GM23338 (cell line): ENCODE measurements around the gene COX7A1. TPM values are rescaled to one million over a fixed set of nuclear protein-coding genes. Genes with fewer than 3 reads are reported as not detected.

ENCODE experiments used
- ATAC-seq: fragments of 200-7000 bp; cut with Tn5 transposase; 3 replicates; pipeline ENCODE4 v1.9.1; 2020
- DNase-seq: peaks from one replicate; pipeline ENCODE4 v3.0.0-alpha.2; 2015; ENCODE audit warnings: low spot score
- H2AFZ ChIP-seq: fragments of 200-600 bp; sonication (generic); 2 replicates; pipeline ENCODE4 v1.8.0; 2016; ENCODE audit warnings: antibody characterized with exemption, mild to moderate bottlenecking, moderate library complexity
- H3F3A ChIP-seq: fragments of 200-600 bp; sonication (generic); replicated peaks from 2 replicates; pipeline ENCODE4 v1.8.0; 2017; ENCODE audit warnings: antibody characterized with exemption, mixed run types, low read depth
- H3K27ac ChIP-seq: fragments of 200-600 bp; sonication (generic); 2 replicates; pipeline ENCODE4 v1.6.1; 2016; ENCODE audit warnings: low read depth
- H3K27me3 ChIP-seq: fragments of 200-600 bp; sonication (generic); 2 replicates; pipeline ENCODE4 v1.8.0; 2016; ENCODE audit warnings: mild to moderate bottlenecking, mixed run types, moderate library complexity; ENCODE audit not compliant: insufficient read depth
- H3K36me3 ChIP-seq: fragments of 200-600 bp; sonication (generic); 2 replicates; pipeline ENCODE4 v1.8.0; 2016; ENCODE audit warnings: mild to moderate bottlenecking; ENCODE audit not compliant: insufficient read depth
- H3K4me1 ChIP-seq: fragments of 200-600 bp; sonication (generic); 2 replicates; pipeline ENCODE4 v1.8.0; 2016; ENCODE audit warnings: mild to moderate bottlenecking, moderate library complexity; ENCODE audit not compliant: insufficient read depth
- H3K4me2 ChIP-seq: fragments of 200-600 bp; sonication (generic); 2 replicates; pipeline ENCODE4 v1.7.1; 2017; ENCODE audit warnings: mixed run types
- H3K4me3 ChIP-seq: fragments of 200-600 bp; sonication (generic); 2 replicates; pipeline ENCODE4 v1.6.1; 2016; ENCODE audit warnings: mixed run types
- H3K79me2 ChIP-seq: fragments of 200-600 bp; sonication (generic); replicated peaks from 2 replicates; pipeline ENCODE4 v1.8.0; 2017; ENCODE audit warnings: mild to moderate bottlenecking; ENCODE audit not compliant: insufficient read depth
- H3K9me2 ChIP-seq: fragments of 200-600 bp; sonication (generic); 2 replicates; pipeline ENCODE4 v1.8.0; 2017; ENCODE audit not compliant: insufficient read depth
- H4K20me1 ChIP-seq: fragments of 200-600 bp; sonication (generic); replicated peaks from 2 replicates; pipeline ENCODE4 v1.8.0; 2017; ENCODE audit warnings: mild to moderate bottlenecking; ENCODE audit not compliant: insufficient read depth
- H3K27ac Mint-ChIP-seq: 2 replicates; pipeline ENCODE4 v1.8.0; 2020; ENCODE audit warnings: inconsistent platforms, mild to moderate bottlenecking, moderate library complexity, mixed read lengths
- H3K27me3 Mint-ChIP-seq: 3 replicates; pipeline ENCODE4 v1.8.0; 2022; ENCODE audit warnings: low read depth, mild to moderate bottlenecking, moderate library complexity, mixed read lengths, inconsistent platforms; ENCODE audit not compliant: insufficient read depth, poor library complexity
- H3K36me3 Mint-ChIP-seq: 3 replicates; pipeline ENCODE4 v1.8.0; 2021; ENCODE audit warnings: low read depth, mild to moderate bottlenecking, inconsistent platforms, moderate library complexity, mixed read lengths
- H3K4me1 Mint-ChIP-seq: 3 replicates; pipeline ENCODE4 v1.8.0; 2020; ENCODE audit warnings: mild to moderate bottlenecking, inconsistent platforms, mixed read lengths
- H3K4me3 Mint-ChIP-seq: 3 replicates; pipeline ENCODE4 v1.8.0; 2021; ENCODE audit warnings: moderate library complexity, mild to moderate bottlenecking, inconsistent platforms, mixed read lengths
- H3K9me3 Mint-ChIP-seq: 3 replicates; pipeline ENCODE4 v1.8.0; 2020; ENCODE audit warnings: moderate library complexity, mild to moderate bottlenecking, inconsistent platforms, mixed read lengths
- CREB1 ChIP-seq: fragments of 250-450 bp; sonication (Bioruptor Pico); IDR thresholded peaks from 2 replicates; pipeline ENCODE4 v1.5.0; 2020; ENCODE audit warnings: low read depth, mild to moderate bottlenecking, moderate library complexity
- ETS1 ChIP-seq: IDR thresholded peaks from 2 replicates; pipeline ENCODE4 v1.6.1; 2016; ENCODE audit warnings: antibody characterized with exemption
- EZH2 ChIP-seq: fragments of 200-600 bp; sonication (generic); IDR thresholded peaks from one replicate; pipeline ENCODE4 v1.8.0; 2017; ENCODE audit warnings: antibody characterized with exemption, mild to moderate bottlenecking, low read depth; ENCODE audit not compliant: unreplicated experiment
- EZH2phosphoT487 ChIP-seq: fragments of 200-600 bp; sonication (generic); IDR thresholded peaks from one replicate; pipeline ENCODE4 v1.8.1; 2018; ENCODE audit warnings: antibody characterized with exemption; ENCODE audit not compliant: unreplicated experiment
- JUNB ChIP-seq: IDR thresholded peaks from one replicate; pipeline ENCODE4 v1.6.1; 2016; ENCODE audit warnings: antibody characterized with exemption; ENCODE audit not compliant: unreplicated experiment
- NANOG ChIP-seq: IDR thresholded peaks from 2 replicates; pipeline ENCODE4 v1.6.1; 2016; ENCODE audit warnings: antibody characterized with exemption, borderline replicate concordance
- POLR2AphosphoS5 ChIP-seq: IDR thresholded peaks from 2 replicates; pipeline ENCODE4 v1.6.1; 2016; ENCODE audit warnings: antibody characterized with exemption, low read depth
- STAT1 ChIP-seq: IDR thresholded peaks from one replicate; pipeline ENCODE4 v1.6.1; 2016; ENCODE audit warnings: antibody characterized with exemption; ENCODE audit not compliant: unreplicated experiment
- ZNF114 ChIP-seq: fragments of 250-450 bp; sonication (Bioruptor Pico); IDR thresholded peaks from 2 replicates; pipeline ENCODE4 v1.5.0; 2020; ENCODE audit warnings: mild to moderate bottlenecking, moderate library complexity
- ZNF331 ChIP-seq: fragments of 250-450 bp; sonication (Bioruptor Pico); IDR thresholded peaks from 2 replicates; pipeline ENCODE4 v1.5.0; 2020; ENCODE audit warnings: low read depth, mild to moderate bottlenecking, moderate library complexity
- polyA plus RNA-seq: library from polyadenylated mRNA; unstranded; fragments of >200 nt; fragmentation: Nextera tagmentation; extraction: Ambion mirVana; gene quantifications from 2 replicates; pipeline ENCODE4 v1.2.1, GENCODE V29; 2016
- total RNA-seq: library from RNA; depleted of rRNA; stranded (reverse); fragments of >200 nt; shearing (Covaris generic); gene quantifications from 2 replicates; pipeline ENCODE4 v1.2.3, GENCODE V29; 2014
- TF ChIP-seq, protein P1 (sequence below): IDR thresholded peaks from one replicate; pipeline ENCODE4 v1.6.1; 2018; ENCODE audit warnings: antibody characterized with exemption; ENCODE audit not compliant: unreplicated experiment
- TF ChIP-seq, protein P2 (sequence below), 2 experiments: fragments of 200-600 bp in 1 of 2; sonication (generic) in 1 of 2; conservative IDR thresholded peaks; 2 replicates each; pipeline versions ENCODE4 v1.5.1 to v1.6.1; 2016 to 2017; ENCODE audit warnings: antibody characterized with exemption in 2 of 2, low read depth in 2 of 2, mild to moderate bottlenecking in 2 of 2, moderate library complexity in 1 of 2

Gene COX7A1
- total and polyA plus RNA-seq, 2 experiments from 2014 or later, result 0.52 to 5.5 TPM

- Histone ChIP-seq H3K9me2 (no peaks in the 10 kb centered on the region), H3K27me3 (no peaks in the 10 kb centered on the region), H3K4me1 (peaks cover 32% of the 10 kb centered on the region; the same call in 1 of the 2 replicates), H3K4me3 (peak overlapping the region; percentile 45; the same call in 1 of the 2 replicates), H3K27ac (peak overlapping the region; percentile 85), H2AFZ (no peak overlapping the region), H3K36me3 (no peaks in the 10 kb centered on the region), H3F3A (no peaks in the 10 kb centered on the region), H4K20me1 (no peaks in the 10 kb centered on the region), H3K4me2 (peak overlapping the region; percentile 55), H3K79me2 (no peaks in the 10 kb centered on the region)
- peak overlapping the region; percentile 91 for H3K27ac Mint-ChIP-seq
- no peaks in the 10 kb centered on the region; the same call in 2 of the 3 replicates for H3K9me3 Mint-ChIP-seq
- H3K4me3 Mint-ChIP-seq, result peak overlapping the region; percentile 31
- peaks cover 5% of the 10 kb centered on the region for H3K36me3 Mint-ChIP-seq
- peaks cover 4% of the 10 kb centered on the region for H3K27me3 Mint-ChIP-seq
- TF ChIP-seq POLR2AphosphoS5 (no peak), ZNF331 (CRISPR knock-in tag) (no peak), CREB1 (CRISPR knock-in tag) (no peak), STAT1 (no peak), ZNF114 (CRISPR knock-in tag) (no peak), ETS1 (no peak), NANOG (no peak), EZH2phosphoT487 (no peak), EZH2 (no peak), JUNB (no peak)
- TF ChIP-seq, protein P1, sequence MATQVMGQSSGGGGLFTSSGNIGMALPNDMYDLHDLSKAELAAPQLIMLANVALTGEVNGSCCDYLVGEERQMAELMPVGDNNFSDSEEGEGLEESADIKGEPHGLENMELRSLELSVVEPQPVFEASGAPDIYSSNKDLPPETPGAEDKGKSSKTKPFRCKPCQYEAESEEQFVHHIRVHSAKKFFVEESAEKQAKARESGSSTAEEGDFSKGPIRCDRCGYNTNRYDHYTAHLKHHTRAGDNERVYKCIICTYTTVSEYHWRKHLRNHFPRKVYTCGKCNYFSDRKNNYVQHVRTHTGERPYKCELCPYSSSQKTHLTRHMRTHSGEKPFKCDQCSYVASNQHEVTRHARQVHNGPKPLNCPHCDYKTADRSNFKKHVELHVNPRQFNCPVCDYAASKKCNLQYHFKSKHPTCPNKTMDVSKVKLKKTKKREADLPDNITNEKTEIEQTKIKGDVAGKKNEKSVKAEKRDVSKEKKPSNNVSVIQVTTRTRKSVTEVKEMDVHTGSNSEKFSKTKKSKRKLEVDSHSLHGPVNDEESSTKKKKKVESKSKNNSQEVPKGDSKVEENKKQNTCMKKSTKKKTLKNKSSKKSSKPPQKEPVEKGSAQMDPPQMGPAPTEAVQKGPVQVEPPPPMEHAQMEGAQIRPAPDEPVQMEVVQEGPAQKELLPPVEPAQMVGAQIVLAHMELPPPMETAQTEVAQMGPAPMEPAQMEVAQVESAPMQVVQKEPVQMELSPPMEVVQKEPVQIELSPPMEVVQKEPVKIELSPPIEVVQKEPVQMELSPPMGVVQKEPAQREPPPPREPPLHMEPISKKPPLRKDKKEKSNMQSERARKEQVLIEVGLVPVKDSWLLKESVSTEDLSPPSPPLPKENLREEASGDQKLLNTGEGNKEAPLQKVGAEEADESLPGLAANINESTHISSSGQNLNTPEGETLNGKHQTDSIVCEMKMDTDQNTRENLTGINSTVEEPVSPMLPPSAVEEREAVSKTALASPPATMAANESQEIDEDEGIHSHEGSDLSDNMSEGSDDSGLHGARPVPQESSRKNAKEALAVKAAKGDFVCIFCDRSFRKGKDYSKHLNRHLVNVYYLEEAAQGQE, result no peak
- TF ChIP-seq, protein P2, sequence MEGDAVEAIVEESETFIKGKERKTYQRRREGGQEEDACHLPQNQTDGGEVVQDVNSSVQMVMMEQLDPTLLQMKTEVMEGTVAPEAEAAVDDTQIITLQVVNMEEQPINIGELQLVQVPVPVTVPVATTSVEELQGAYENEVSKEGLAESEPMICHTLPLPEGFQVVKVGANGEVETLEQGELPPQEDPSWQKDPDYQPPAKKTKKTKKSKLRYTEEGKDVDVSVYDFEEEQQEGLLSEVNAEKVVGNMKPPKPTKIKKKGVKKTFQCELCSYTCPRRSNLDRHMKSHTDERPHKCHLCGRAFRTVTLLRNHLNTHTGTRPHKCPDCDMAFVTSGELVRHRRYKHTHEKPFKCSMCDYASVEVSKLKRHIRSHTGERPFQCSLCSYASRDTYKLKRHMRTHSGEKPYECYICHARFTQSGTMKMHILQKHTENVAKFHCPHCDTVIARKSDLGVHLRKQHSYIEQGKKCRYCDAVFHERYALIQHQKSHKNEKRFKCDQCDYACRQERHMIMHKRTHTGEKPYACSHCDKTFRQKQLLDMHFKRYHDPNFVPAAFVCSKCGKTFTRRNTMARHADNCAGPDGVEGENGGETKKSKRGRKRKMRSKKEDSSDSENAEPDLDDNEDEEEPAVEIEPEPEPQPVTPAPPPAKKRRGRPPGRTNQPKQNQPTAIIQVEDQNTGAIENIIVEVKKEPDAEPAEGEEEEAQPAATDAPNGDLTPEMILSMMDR (conservative IDR thresholded peaks at IDR 0.05; ENCODE audit: low read depth in 2 of 2), result no peak
- peaks cover 43% of the 10 kb centered on the region for H3K4me1 Mint-ChIP-seq
- DNase-seq (peak; percentile 57), ATAC-seq (peak; percentile 41)
These were observed 8.8 kb upstream of the COX7A1 start for GRCh38 chr19:36160821-36161596.
